HCT116 (cell line): ENCODE measurements around the gene WDR76.
"Not testable (repeated sequence)": the region's sequence is repeated elsewhere in the genome, so short reads cannot be mapped to it uniquely, and the experiment has no call there.

Experiments used
- CTCF ChIP-seq, 3 experiments: fragments of 200-600 bp in 1 of 3; sonication (generic) in 1 of 3; IDR thresholded peaks in 2 of 3; conservative IDR thresholded peaks in 1 of 3; 2 replicates each; pipeline ENCODE4 v1.5.1; 2012 to 2017; ENCODE audit warnings: low read depth in 2 of 3, low read length in 2 of 3, antibody characterized with exemption in 1 of 3, borderline replicate concordance in 1 of 3, control low read depth in 1 of 3, mild to moderate bottlenecking in 1 of 3, mixed read lengths in 1 of 3, mixed run types in 1 of 3, moderate library complexity in 1 of 3; ENCODE audit not compliant: insufficient read depth in 1 of 3
- EZH2 ChIP-seq: fragments of 200-600 bp; sonication (generic); IDR thresholded peaks from 2 replicates; pipeline ENCODE4 v1.6.1; 2017; ENCODE audit warnings: antibody characterized with exemption, mixed run types
- MAX ChIP-seq: IDR thresholded peaks from 2 replicates; pipeline ENCODE4 v1.6.1; 2012
- POLR2A ChIP-seq: IDR thresholded peaks from 2 replicates; pipeline ENCODE4 v1.7.0; 2011; ENCODE audit warnings: borderline replicate concordance; ENCODE audit not compliant: insufficient read depth, insufficient read length; ENCODE audit errors: extremely low read depth
- POLR2AphosphoS5 ChIP-seq: IDR thresholded peaks from 2 replicates; pipeline ENCODE4 v1.6.1; 2011; ENCODE audit warnings: mild to moderate bottlenecking, low read depth, low read length, moderate library complexity
- RAD21 ChIP-seq: IDR thresholded peaks from 2 replicates; pipeline ENCODE4 v1.6.1; 2012; ENCODE audit warnings: low read depth, mild to moderate bottlenecking
- REST ChIP-seq: IDR thresholded peaks from 2 replicates; pipeline ENCODE4 v1.6.1; 2012; ENCODE audit warnings: low read depth
- SP1 ChIP-seq: IDR thresholded peaks from 2 replicates; pipeline ENCODE4 v1.6.1; 2012; ENCODE audit warnings: low read depth
- ZBTB33 ChIP-seq: IDR thresholded peaks from 2 replicates; pipeline ENCODE4 v1.6.1; 2011; ENCODE audit warnings: mild to moderate bottlenecking, low read length, moderate library complexity; ENCODE audit not compliant: insufficient replicate concordance; ENCODE audit errors: extremely low read depth
- ZNF274 ChIP-seq: fragments of 200-500 bp; sonication (Bioruptor generic); IDR thresholded peaks from 2 replicates; pipeline ENCODE4 v1.6.1; 2014; ENCODE audit warnings: mild to moderate bottlenecking, low read depth, low read length, inconsistent platforms

GRCh38 chr15:43829951-43830540 is 3.2 kb downstream of the WDR76 start:
- TF ChIP-seq CTCF (IDR thresholded peaks at IDR 0.05 in 2 of 3, conservative IDR thresholded peaks at IDR 0.05 in 1 of 3; ENCODE audit: borderline replicate concordance in 1 of 3, insufficient read depth in 1 of 3, low read depth in 2 of 3, low read length in 2 of 3); ZNF274; POLR2A; ZBTB33; POLR2AphosphoS5; REST; RAD21; EZH2; SP1; MAX: not testable (repeated sequence)
